Right lobe of liver (tissue), 4 donors: Measurements from ENCODE around the gene PCDHA5.

ENCODE experiments used
- CTCF ChIP-seq, 4 donors: fragments of 200-600 bp in 3 of 4; fragments of 450-650 bp in 1 of 4; IDR thresholded peaks; one replicate each; pipeline versions ENCODE4 v1.5.1 to v1.8.0; 2016 to 2022; ENCODE audit warnings: antibody characterized with exemption in 4 of 4, mild to moderate bottlenecking in 2 of 4
- POLR2A ChIP-seq: fragments of 450-650 bp; IDR thresholded peaks from one replicate; pipeline ENCODE4 v1.6.1; 2017; ENCODE audit warnings: antibody characterized with exemption, mild to moderate bottlenecking
- donor health status: DM: no; HTN: no; CAD: no.
- donor health status: DM: no; HTN: no; CAD: no.
- donor health status: DM: no; HTN: yes; CAD: no.

- TF ChIP-seq CTCF (IDR thresholded peaks at IDR 0.05), result no peak
- TF ChIP-seq POLR2A, result no peak
Observed at GRCh38 chr5:140785905-140786686, 35.3 kb upstream of the PCDHA5 start, which contains the start of gene PCDHA1.
